ENCODE results near the gene ANKH.
"Not testable (repeated sequence)": the region's sequence is repeated elsewhere in the genome, so short reads cannot be mapped to it uniquely, and the experiment has no call there.

ANKH gene

GRCh38 chr5:14871214-14872069 is at the start of gene ANKH:
Gene ANKH (minus strand): TSS chr5:14871778. CDS start chr5:14871447, 331 bp downstream.
- DNase-seq = peak; percentile 83

GRCh38 chr5:14920121-14920520 is 48.5 kb upstream of the ANKH start:
- no peak for DNase-seq

GRCh38 chr5:14919106-14919505 is 47.5 kb upstream of the ANKH start:
- DNase-seq = not testable (repeated sequence)

- no peak for DNase-seq
These were observed 46.1 kb upstream of the ANKH start for GRCh38 chr5:14917719-14918118.

- no peak for DNase-seq
These were observed 43.8 kb upstream of the ANKH start for GRCh38 chr5:14915291-14915952.

- no peak for DNase-seq
These were observed 43.2 kb upstream of the ANKH start for GRCh38 chr5:14914623-14915260.

- no peak for DNase-seq
These were observed 42.6 kb upstream of the ANKH start for GRCh38 chr5:14914193-14914592.

- no peak for DNase-seq
These were observed 41.5 kb upstream of the ANKH start for GRCh38 chr5:14913096-14913495.

- DNase-seq = no peak
These were observed 40.6 kb upstream of the ANKH start for GRCh38 chr5:14912206-14912605.

- DNase-seq = no peak
These were observed 37.8 kb upstream of the ANKH start for GRCh38 chr5:14909369-14909768.

- no peak for DNase-seq
These were observed 36.6 kb upstream of the ANKH start for GRCh38 chr5:14908172-14908571.

GRCh38 chr5:14906628-14907027 is 35.0 kb upstream of the ANKH start:
- DNase-seq = no peak

GRCh38 chr5:14902826-14903560 is 31.4 kb upstream of the ANKH start:
- DNase-seq = no peak

GRCh38 chr5:14901462-14902051 is 30.0 kb upstream of the ANKH start:
- DNase-seq = no peak

GRCh38 chr5:14900693-14901461 is 29.3 kb upstream of the ANKH start:
- no peak for DNase-seq

- no peak for DNase-seq
These were observed 24.6 kb upstream of the ANKH start for GRCh38 chr5:14896131-14896530.

GRCh38 chr5:14895301-14895700 is 23.7 kb upstream of the ANKH start:
- DNase-seq = no peak

- no peak for DNase-seq
These were observed 23.2 kb upstream of the ANKH start for GRCh38 chr5:14894748-14895147.

GRCh38 chr5:14893381-14893780 is 21.8 kb upstream of the ANKH start:
- DNase-seq = no peak

GRCh38 chr5:14890846-14891245 is 19.3 kb upstream of the ANKH start:
- DNase-seq = no peak

- no peak for DNase-seq
These were observed 12.6 kb upstream of the ANKH start for GRCh38 chr5:14884062-14884612.
